Heart left ventricle (tissue), 13 donors: ENCODE data around the gene CDH13.

Experiments
- CTCF ChIP-seq, 12 donors: fragments of 200-600 bp; sonication (generic) in 4 of 12; IDR thresholded peaks; one replicate each; pipeline versions ENCODE4 v1.5.0 to v1.8.0; 2018 to 2022; ENCODE audit warnings: antibody characterized with exemption in 12 of 12, mild to moderate bottlenecking in 5 of 12
- POLR2A ChIP-seq, 2 donors: fragments of 450-650 bp; IDR thresholded peaks; one replicate each; pipeline ENCODE4 v1.6.1; 2017; ENCODE audit warnings: antibody characterized with exemption in 2 of 2, mild to moderate bottlenecking in 2 of 2, moderate library complexity in 2 of 2
- donor health status: ischemic (EF 13 %, LVEDD 7.1; RV severe dilation, severe dysfunction).
- donor health status: DM: no; HTN: yes; CAD: no.
- donor health status: DM: no; HTN: no; CAD: no.
- donor health status: ischemic (EF 25% LVEDD 6.9; RV normal size, moderate dysfunction).
- donor health status: ischemic (EF 25% LVEDD 5.7; RV mildly dilated, moderate dysfunction).
- donor health status: ischemic (EF 35%, LVEDD 5.7; RV mildly dilated, moderate dysfunction).
- donor health status: nonischemic (EF 11% LVEDD 7.7; RV severe dilation, severe dysfunction).
- donor health status: DM: yes; HTN: yes; CAD: no.
- donor health status: PGD.
- donor health status: ischemic (EF 29% LVEDD 5.4; RV normal size, mild dysfunction).
- donor health status: nonischemic (EF 23%, LVEDD 6.1; RV moderate dilation, normal function).

GRCh38 chr16:83592778-83593177 lies 966.0 kb downstream of the CDH13 start:
- TF ChIP-seq CTCF (IDR thresholded peaks at IDR 0.05) (no peak), POLR2A (IDR thresholded peaks at IDR 0.05) (no peak)
